A673 (cell line): Measurements from ENCODE around the gene PELI2. TPM values are rescaled to one million over a fixed set of nuclear protein-coding genes. Genes with fewer than 3 reads are reported as not detected.

Experiments
- Bru-seq: library from RNA; stranded (reverse); fragments of 400-500 nt; gene quantifications from one replicate; lab custom pipeline; 2021; lab: Mats Ljungman, UMichigan
- BruChase-seq, 2 experiments: library from RNA; stranded (reverse); fragments of 400-500 nt; gene quantifications; one replicate each; lab custom pipeline; 2021; lab: Mats Ljungman, UMichigan
- BruUV-seq: library from RNA; stranded (reverse); fragments of 400-500 nt; replicated peaks from 2 replicates; lab custom pipeline; 2021; lab: Mats Ljungman, UMichigan
- CTCF ChIA-PET: fragments of 300-600 bp; sonication (Branson Sonifier 250); formaldehyde crosslinking; loops from one replicate; lab custom pipeline; 2022; ENCODE audit warnings: antibody characterized with exemption; lab: Charles Lee
- POLR2A ChIA-PET: fragments of 300-600 bp; sonication (Branson Sonifier 250); formaldehyde crosslinking; loops from one replicate; lab custom pipeline; 2022; ENCODE audit warnings: antibody characterized with exemption; ENCODE audit not compliant: low non-redundant PET; lab: Charles Lee
- DNase-seq: peaks from one replicate; pipeline ENCODE4 v3.0.0-alpha.2; 2015; ENCODE audit warnings: low spot score
- H3K27ac ChIP-seq: fragments of 200-600 bp; sonication (generic); 2 replicates; pipeline ENCODE4 v1.5.1; 2016; ENCODE audit warnings: mixed run types, low read depth, mild to moderate bottlenecking, mixed read lengths, antibody characterized with exemption, low read length; ENCODE audit not compliant: poor library complexity, severe bottlenecking
- H3K27me3 ChIP-seq: fragments of 200-600 bp; sonication (generic); replicated peaks from 2 replicates; pipeline ENCODE4 v1.6.1; 2017; ENCODE audit warnings: mixed run types, low read depth, mild to moderate bottlenecking, mixed read lengths, antibody characterized with exemption, low read length; ENCODE audit not compliant: insufficient read depth, poor library complexity
- H3K36me3 ChIP-seq: fragments of 200-600 bp; sonication (generic); 2 replicates; pipeline ENCODE4 v1.6.1; 2016; ENCODE audit warnings: mixed run types, mild to moderate bottlenecking, mixed read lengths, antibody characterized with exemption, low read length; ENCODE audit not compliant: insufficient read depth, poor library complexity, severe bottlenecking
- H3K4me1 ChIP-seq: fragments of 200-600 bp; sonication (generic); 2 replicates; pipeline ENCODE4 v1.6.1; 2017; ENCODE audit warnings: mixed run types, mild to moderate bottlenecking, mixed read lengths, antibody characterized with exemption, low read length; ENCODE audit not compliant: insufficient read depth, poor library complexity, severe bottlenecking
- H3K4me3 ChIP-seq: fragments of 200-600 bp; sonication (generic); 2 replicates; pipeline ENCODE4 v1.5.1; 2016; ENCODE audit warnings: low read depth, mixed run types, mild to moderate bottlenecking, mixed read lengths, low read length; ENCODE audit not compliant: poor library complexity, severe bottlenecking
- H3K9me3 ChIP-seq: fragments of 200-600 bp; sonication (generic); 2 replicates; pipeline ENCODE4 v1.6.1; 2016; ENCODE audit warnings: mixed run types, low read depth, mild to moderate bottlenecking, mixed read lengths, antibody characterized with exemption, low read length; ENCODE audit not compliant: poor library complexity, severe bottlenecking
- EZH2 ChIP-seq: fragments of 200-600 bp; sonication (generic); IDR thresholded peaks from 2 replicates; pipeline ENCODE4 v1.6.1; 2017; ENCODE audit warnings: borderline replicate concordance, low read depth, mild to moderate bottlenecking, mixed read lengths, antibody characterized with exemption, low read length; ENCODE audit not compliant: poor library complexity, severe bottlenecking
- intact Hi-C: fragments of 100-400 bp; cut with micrococcal nuclease; formaldehyde crosslinking; loops from one replicate; pipeline ENCODE4 v1.10.0; 2022; ENCODE audit not compliant: unreplicated experiment
- long read RNA-seq: library from polyadenylated mRNA; stranded (forward); transcript quantifications from one replicate; pipeline ENCODE4 v2.0.0, GENCODE V29; 2022
- total RNA-seq: library from RNA; stranded (reverse); gene quantifications from 2 replicates; pipeline ENCODE4 v1.2.3, GENCODE V29; 2021
- TF ChIP-seq, protein P1 (sequence below): fragments of 300-800, 200-600 bp; sonication (generic); conservative IDR thresholded peaks from 2 replicates; pipeline ENCODE4 v1.5.1; 2017; ENCODE audit warnings: low read depth, mild to moderate bottlenecking, antibody characterized with exemption, low read length, moderate library complexity, mixed read lengths

PELI2 gene, protein sequence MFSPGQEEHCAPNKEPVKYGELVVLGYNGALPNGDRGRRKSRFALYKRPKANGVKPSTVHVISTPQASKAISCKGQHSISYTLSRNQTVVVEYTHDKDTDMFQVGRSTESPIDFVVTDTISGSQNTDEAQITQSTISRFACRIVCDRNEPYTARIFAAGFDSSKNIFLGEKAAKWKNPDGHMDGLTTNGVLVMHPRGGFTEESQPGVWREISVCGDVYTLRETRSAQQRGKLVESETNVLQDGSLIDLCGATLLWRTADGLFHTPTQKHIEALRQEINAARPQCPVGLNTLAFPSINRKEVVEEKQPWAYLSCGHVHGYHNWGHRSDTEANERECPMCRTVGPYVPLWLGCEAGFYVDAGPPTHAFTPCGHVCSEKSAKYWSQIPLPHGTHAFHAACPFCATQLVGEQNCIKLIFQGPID
- total RNA-seq (5.5 and 8.1 TPM in 2 replicates), Bru-seq, nascent RNA (percentile 62 among the genes with signal in this experiment), BruChase-seq, experiment 1, labeled RNA remaining after a 2-hour chase (percentile 51 among the genes with signal in this experiment), BruChase-seq, experiment 2, labeled RNA remaining after a 6-hour chase (percentile 42 among the genes with signal in this experiment)
- long read RNA-seq, full-length matches to known transcripts = 1 of 2 reads
- long read RNA-seq, partial matches to known transcripts = 0 of 2 reads
- long read RNA-seq, other reads (novel, unspliced or antisense) = 1 of 2 reads

DNA sequence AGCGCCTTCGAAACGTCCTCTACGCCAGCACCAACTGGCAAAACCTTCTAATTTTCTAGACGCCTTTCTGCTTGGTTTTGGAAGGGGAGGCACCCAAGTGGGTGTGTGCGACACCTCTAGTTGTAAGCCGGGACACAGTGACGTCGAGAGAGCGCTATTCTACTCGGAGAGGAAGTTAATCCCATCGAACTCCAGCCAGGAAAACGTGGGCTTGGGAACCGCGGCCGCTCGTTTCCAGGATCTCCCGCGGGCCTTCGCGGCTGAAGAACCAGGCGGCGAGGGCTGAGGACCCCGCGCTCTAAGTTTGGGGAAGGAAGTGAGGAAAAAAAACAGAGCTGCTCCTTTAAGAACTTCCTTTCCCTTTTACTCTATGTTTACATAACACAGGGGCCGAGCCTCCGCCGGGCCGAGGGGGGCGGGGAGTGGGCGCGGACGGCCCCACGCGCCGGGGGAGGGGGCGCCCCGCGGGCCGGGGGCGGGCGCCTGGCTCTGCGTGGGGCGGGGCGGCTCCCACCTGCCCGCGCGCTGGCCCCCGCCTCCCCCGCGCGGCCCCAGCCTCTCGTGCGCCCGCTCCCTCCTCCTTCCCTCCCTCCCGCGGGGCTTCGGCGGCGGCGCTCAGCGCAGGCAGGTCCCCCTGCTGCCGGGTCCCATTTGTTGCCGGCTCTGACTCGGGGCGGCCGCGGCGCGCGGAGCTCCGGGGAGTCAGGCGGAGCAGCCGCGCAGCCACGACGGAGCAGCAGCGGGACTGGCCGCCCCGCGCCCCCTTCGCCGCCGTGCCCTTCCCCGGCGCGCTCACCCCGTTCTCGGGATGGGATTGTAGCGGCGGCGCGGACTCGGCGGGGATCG is at the start of gene PELI2:
PELI2 (plus strand) TSS at position 647 of the 846 bp plus-strand sequence. CDS start 250 bp downstream, outside the sequence.
- peak within 1 kb of the TSS; percentile 86 for H3K4me3 ChIP-seq
- TF ChIP-seq, protein P1, sequence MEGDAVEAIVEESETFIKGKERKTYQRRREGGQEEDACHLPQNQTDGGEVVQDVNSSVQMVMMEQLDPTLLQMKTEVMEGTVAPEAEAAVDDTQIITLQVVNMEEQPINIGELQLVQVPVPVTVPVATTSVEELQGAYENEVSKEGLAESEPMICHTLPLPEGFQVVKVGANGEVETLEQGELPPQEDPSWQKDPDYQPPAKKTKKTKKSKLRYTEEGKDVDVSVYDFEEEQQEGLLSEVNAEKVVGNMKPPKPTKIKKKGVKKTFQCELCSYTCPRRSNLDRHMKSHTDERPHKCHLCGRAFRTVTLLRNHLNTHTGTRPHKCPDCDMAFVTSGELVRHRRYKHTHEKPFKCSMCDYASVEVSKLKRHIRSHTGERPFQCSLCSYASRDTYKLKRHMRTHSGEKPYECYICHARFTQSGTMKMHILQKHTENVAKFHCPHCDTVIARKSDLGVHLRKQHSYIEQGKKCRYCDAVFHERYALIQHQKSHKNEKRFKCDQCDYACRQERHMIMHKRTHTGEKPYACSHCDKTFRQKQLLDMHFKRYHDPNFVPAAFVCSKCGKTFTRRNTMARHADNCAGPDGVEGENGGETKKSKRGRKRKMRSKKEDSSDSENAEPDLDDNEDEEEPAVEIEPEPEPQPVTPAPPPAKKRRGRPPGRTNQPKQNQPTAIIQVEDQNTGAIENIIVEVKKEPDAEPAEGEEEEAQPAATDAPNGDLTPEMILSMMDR = no peak
- no peak for TF ChIP-seq EZH2
- H3K4me1 ChIP-seq = peaks cover 12% of the 10 kb centered on the region
- peak; percentile 86 for DNase-seq
- intact Hi-C loops = loop anchor here (5.0 to 10.0 kb wide), 2 partner anchors 227 to 401 kb away; no protein-coding TSS in a partner anchor
- H3K27me3 ChIP-seq = peaks cover 37% of the 10 kb centered on the region
- ChIA-PET POLR2A (interaction anchor here (0.6 kb wide), 1 partner anchor 18 kb away, joined by 4 read pairs; no protein-coding TSS in a partner anchor), CTCF (interaction anchor here (0.6 to 1.4 kb wide), 2 partner anchors 134 to 386 kb away, joined by 4 to 11 read pairs; no protein-coding TSS in a partner anchor)
- H3K36me3 ChIP-seq = no peaks in the 10 kb centered on the region
- no peaks in the 10 kb centered on the region for H3K9me3 ChIP-seq
- BruUV-seq = no TSS peak
- H3K27ac ChIP-seq = peak within 1 kb of the TSS; percentile 69

DNA sequence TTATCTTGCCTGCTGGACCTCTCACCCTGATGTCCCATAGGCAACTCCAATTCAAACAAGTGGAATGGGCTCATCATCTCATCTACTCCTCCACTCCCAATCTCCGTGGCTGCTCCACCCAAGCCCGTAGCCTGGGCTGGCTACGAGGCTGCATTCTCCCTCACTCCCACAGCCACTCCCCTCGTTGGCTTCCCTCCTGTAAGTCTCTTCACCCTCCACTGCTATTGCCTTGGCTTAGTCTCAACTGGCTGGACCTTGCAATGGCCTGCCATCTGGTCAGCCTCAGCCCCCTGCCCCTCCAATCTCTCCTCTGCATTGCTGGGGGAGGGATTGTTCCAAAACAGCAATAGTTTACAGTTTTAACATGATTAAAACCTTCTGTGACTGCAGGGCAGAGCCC is 44.4 kb upstream of the PELI2 start:
- Histone ChIP-seq H3K27ac (no peak overlapping the region), H3K27me3 (no peaks in the 10 kb centered on the region), H3K9me3 (no peaks in the 10 kb centered on the region), H3K4me3 (no peak overlapping the region), H3K36me3 (no peaks in the 10 kb centered on the region), H3K4me1 (no peaks in the 10 kb centered on the region)
- BruUV-seq = no TSS peak
- TF ChIP-seq EZH2 = no peak
- TF ChIP-seq, protein P1 = no peak
- CTCF ChIA-PET = no interaction called here
- no peak for DNase-seq
- intact Hi-C loops = no loop called here
- POLR2A ChIA-PET = no interaction called here

DNA sequence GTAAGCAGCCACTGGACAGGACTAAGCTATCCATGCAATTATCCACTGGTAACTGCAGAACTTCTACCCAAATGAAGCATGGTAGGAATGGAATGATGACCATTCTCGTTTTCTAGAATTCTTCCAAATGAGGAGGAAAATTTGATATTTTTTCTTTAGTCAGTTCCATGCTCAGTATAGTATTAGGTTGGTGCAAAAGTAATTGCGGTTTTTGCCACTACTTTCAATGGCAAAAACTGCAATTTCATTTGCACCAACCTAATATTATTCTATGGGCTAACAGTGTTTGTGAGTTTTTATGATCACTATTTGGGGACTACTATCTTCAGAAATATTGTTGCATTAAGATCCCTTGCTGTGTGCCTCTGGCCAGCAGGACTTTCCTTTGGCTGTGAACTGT is 42.9 kb upstream of the PELI2 start:
- no TSS peak for BruUV-seq
- Histone ChIP-seq H3K4me3 (no peak overlapping the region), H3K9me3 (no peaks in the 10 kb centered on the region), H3K27me3 (no peaks in the 10 kb centered on the region), H3K36me3 (no peaks in the 10 kb centered on the region), H3K4me1 (no peaks in the 10 kb centered on the region), H3K27ac (no peak overlapping the region)
- no peak for DNase-seq
- CTCF ChIA-PET = no interaction called here
- TF ChIP-seq, protein P1 = no peak
- no peak for TF ChIP-seq EZH2
- intact Hi-C loops = no loop called here
- POLR2A ChIA-PET = no interaction called here
